Stimulated activated naive CD4-positive, alpha-beta T cell (primary cell): ENCODE measurements around the gene FANCB.

Experiments
- DNase-seq, 6 experiments: peaks; one replicate each; lab custom pipeline; 2025; lab: John Stamatoyannopoulos, UW

FANCB gene

DNA sequence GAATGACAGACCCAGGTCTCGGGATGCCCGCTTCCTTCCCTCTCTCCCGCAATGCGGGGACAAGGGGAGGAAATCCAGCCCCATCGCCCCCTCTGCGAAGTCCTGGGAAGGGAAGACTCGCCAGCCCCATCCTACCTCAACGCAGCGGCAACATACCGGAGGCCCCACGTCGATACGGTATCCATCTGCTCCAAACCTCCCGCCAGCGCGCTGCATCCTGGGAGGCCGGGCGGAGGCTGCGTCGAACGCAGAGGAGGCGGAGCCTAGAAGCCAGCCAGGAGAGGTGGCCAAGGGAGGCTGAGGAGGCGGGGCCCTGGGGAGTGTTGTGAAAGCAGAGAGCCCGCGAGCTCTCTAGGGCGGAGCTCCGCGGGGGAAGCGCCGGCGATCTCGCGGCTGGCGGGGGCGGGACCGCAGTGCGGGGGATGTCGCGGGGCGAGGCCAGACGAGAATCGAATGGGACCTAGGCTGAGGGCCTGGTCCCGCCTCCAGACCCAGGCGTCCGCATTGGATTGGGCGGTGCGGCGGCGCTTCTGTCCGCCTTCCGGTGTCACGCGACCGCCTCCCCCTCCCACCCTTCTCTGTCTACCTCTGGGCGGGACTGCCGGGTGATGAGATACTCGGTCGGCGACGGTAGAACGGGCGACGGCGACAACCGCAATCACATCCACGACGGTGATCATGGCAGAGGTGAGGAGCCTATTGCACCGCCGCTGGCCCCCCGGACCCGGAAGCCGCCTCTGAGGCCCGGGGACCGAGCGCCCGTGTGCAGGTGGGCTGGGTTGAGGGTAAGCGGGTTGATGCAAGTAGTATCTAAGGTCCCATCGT lies at the start of gene FANCB, which contains the start of gene MOSPD2:
TSS of gene FANCB (minus strand) at position 219 of the 825 bp plus-strand sequence. CDS start 7,559 bp downstream, outside the sequence.
TSS of gene MOSPD2 (plus strand) at position 571 of the 825 bp plus-strand sequence. CDS start at position 679, 108 bp downstream.
- peak; percentile 86 to 94 (median 91) for DNase-seq

DNA sequence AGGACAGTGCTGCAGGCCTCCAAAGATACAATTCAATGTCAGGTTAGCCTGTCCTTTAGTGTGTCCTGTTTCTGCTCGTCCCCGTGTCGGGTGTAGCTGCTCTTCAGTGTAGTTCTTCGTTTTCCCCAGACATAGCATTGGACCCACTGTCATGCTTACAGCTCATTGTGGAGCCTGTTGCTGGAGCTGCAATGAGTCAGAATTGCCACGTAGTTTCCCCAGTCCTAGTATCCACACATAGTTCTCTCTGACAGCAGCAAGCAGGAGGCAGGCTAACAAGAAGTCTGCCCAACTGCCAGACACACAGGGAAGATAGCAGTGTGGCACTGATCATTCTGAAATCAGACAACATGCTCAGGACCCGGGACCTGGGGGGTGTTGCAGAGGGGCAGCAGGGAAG lies 49.6 kb upstream of the FANCB start:
- DNase-seq = no peak

- DNase-seq = no peak
These were observed 47.3 kb upstream of the FANCB start for GRCh38 chrX:14920196-14920595.

DNA sequence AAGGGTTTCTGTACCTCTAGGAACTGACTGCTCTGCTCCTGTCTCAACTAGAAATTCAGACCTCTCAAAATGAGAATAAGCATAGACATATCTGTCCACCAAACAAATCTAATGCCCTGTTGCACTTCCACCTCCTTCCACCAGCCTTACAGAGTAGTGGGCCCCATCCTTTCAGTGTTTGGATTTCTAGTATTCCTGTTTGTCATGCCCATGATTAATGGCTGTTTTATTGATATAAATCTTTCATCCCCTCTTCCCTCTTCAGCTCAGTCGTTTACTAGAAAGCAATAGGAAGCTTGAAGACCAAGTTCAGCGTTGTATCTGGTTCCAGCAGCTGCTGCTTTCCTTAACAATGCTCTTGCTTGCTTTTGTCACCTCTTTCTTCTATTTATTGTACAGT lies 46.5 kb upstream of the FANCB start:
- no peak for DNase-seq

DNA sequence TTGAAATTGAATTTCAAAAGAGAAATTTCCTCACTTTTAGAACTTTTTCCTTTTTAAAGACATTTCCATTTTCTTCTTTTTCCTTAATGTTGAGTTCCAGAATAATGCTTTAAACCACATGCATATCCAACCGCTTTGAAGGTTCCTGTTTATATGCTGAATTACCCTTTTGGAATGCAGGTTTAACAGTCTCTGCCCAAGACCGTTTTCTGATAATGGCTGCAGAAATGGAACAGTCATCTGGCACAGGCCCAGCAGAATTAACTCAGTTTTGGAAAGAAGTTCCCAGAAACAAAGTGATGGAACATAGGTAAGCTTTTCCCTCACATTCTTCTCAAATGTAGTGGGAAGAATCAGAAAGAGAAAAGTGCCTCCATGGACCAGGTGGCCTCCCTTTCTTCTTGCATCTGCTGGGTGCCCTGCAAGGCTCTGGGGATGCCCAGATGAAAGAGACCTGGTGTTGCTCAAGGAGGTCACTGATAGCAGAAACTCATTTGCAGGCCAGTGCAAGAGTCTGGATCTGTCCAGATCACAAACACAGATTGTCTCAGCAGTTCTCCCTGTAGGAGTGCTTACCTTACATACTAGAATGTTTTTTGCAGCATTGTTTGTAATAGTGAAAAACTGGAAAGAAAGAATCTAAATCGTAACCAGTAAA lies 43.3 kb upstream of the FANCB start:
- DNase-seq = no peak

DNA sequence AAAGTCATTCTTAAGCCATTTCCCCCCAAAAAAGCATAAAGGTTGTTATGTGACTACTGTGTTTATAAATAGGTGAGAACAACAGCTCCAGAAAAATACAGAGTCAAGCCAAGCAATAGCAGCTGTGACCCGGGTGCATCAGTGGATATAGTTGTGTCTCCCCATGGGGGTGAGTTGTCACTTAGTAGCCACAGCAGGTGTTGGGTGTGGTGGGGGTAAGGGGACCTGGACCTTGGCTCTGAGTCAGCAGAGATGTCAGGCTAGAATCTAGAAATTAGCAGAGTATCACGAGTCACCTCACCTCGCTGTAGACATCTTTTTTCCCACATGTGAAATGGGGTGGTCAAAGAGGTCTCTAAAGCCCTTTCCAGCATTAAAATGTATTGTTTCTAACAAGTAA lies 42.7 kb upstream of the FANCB start:
- no peak for DNase-seq

- no peak for DNase-seq
These were observed 40.4 kb upstream of the FANCB start for GRCh38 chrX:14913241-14913640.

DNA sequence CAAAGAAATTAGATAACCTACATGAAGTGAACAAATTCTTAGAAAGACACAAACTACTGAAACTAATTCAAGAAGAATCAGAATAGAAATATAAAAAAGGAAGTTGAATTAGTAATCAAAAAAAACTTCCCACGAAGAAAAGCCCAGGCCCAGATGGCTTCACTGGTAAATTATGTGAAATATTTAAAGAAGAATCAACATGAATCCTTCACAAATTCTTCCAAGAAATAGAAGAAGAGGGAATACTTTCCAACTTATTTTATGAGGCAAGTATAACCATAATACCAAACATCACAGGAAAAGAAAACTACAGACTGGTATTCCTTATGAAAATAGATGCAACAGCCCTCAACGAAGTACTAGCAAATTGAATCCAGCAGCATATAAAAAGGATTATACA lies 31.0 kb upstream of the FANCB start:
- no peak for DNase-seq

DNA sequence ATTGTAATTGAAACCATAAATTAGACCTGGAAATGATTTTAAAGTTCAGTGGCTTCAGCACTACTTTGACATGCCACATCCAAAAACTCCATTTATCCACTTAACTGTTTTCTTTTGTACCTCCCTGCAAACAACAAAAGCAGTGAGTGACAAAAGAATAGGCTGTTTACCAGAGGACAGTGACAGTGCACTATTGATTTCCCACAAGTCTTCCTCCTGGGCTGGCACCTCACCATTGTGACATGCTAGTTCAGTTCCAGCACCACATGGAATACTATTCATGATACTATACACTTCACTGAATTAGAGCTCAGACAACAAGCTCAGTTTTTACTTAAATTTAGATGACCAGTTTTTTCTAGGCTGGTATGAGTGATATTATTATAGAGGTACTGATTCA lies 29.7 kb upstream of the FANCB start:
- no peak for DNase-seq

DNA sequence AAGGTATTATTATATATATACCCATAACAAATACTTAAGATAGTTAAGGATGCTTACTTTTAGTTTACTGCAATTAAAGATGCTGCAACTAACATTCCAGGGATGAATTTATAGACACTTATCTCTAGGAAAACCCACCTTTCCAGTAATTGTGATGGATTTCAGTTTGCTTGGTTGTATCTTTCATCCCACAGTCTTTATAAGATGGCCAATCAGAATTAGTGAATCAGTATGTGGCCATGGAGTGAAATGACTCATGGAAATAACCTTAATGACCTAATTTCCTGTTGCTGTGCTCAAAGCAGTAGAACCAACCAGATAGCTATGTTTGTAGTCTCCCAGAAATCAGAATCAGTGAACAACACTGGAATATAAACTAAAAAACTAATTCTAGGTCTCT lies 26.7 kb upstream of the FANCB start:
- DNase-seq = no peak

DNA sequence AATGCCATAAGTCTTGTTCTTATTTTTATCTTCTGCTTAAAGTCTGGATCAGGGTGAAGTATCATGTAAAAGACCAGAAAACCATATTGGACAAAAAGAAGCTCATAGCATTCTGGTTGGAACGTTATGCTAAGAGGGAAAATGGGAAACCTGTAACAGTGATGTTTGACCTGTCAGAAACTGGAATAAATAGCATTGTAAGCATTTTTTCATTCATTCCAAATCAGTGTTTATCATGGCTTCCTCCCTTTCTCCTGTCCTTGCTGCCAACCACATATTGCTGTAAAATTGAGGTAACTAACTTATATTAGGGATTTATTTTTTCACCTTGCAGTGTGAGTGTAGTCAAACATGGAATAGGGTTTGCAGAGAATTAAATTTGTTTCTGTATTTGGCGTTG lies 24.2 kb upstream of the FANCB start:
- no peak for DNase-seq

- DNase-seq = no peak
These were observed 23.4 kb upstream of the FANCB start for GRCh38 chrX:14896273-14896672.

DNA sequence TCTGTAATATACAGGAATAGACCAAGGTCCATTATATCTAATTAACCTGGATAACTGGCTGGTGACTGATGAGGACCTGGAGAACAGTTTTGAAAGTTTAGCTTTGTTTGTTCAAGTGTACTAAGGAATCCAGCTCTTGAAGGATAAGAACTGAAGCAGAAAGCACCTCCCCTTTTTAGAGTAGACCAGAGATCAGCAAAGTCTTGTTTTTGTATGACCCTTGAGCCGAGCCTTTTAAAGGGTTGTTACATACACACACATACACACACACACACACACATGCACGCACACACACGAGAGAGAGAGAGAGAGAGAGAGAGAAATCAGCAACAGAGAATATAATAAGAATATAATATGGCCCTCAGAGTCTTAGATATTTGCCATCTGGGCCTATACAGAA lies 13.4 kb upstream of the FANCB start:
- DNase-seq = no peak

- no peak for DNase-seq
These were observed 11.8 kb upstream of the FANCB start for GRCh38 chrX:14884714-14885113.

GRCh38 chrX:14883826-14884225 lies 11.0 kb upstream of the FANCB start:
- DNase-seq = no peak

GRCh38 chrX:14875624-14876023 lies 2.8 kb upstream of the FANCB start:
- DNase-seq = no peak

DNA sequence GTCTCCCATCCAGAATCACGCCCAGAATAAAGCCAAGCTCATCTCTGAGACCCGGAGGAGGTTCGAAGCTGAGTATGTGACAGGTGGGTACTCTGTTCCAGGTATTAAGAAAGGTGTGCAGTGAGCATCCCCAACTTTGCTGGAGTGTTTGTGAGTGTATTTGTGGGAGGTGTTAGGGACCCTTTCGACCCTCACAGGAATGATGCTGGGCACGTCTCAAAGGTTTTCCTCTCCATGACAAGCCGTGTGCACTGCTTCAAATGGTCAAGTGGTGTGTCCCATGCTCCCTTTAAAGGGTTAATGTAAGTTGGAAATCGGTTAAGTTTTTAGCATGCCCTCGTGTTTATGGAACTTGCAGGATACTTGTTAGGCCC lies 794 bp upstream of the FANCB start:
- no peak for DNase-seq

GRCh38 chrX:14872355-14872754 lies 514 bp downstream of the FANCB start:
- DNase-seq = peak in 1 of 6 experiments; percentile 0

DNA sequence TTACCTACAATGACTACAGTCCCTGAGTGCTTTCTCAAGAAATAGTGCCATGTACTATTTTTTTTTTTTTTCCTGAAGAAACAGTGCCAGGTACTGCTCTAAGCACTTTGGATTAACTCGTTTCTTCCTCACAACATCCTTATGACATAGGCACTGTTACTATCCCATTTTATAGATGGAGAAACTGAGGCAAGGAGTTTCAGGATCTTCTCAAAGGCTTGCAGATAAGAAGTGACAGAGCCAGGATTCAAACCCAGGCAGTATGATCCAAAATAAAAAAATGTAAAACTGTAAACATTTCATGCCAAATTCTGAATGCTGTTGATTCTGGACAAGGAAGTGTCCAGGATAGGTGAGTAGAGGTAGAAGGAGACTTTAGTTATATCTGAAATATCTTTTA lies 1.1 kb downstream of the FANCB start:
- no peak for DNase-seq

- DNase-seq = no peak
These were observed 7.7 kb downstream of the FANCB start for GRCh38 chrX:14865201-14865600.

GRCh38 chrX:14864631-14865030 lies 8.2 kb downstream of the FANCB start:
- DNase-seq = no peak

DNA sequence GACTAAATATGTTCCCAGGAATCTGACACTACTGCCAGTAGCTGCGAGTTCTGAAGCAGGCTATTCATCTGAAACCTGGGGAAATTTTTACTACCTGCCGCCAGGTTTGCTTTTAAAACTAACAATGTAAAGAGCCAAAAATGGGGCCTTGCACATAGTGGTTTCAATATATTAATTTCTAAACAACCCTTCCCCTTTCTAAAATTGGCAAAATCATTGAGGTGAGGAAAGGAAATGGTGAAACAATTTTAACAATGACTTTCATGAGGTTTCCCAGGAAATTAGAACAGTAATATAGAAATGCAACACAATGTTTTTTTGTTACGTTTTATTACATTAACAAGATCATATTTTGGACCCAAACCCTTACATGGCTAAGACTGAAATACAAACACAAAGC lies 21.3 kb downstream of the FANCB start:
- no peak for DNase-seq

- DNase-seq = no peak
These were observed 29.2 kb downstream of the FANCB start for GRCh38 chrX:14843666-14844065.

DNA sequence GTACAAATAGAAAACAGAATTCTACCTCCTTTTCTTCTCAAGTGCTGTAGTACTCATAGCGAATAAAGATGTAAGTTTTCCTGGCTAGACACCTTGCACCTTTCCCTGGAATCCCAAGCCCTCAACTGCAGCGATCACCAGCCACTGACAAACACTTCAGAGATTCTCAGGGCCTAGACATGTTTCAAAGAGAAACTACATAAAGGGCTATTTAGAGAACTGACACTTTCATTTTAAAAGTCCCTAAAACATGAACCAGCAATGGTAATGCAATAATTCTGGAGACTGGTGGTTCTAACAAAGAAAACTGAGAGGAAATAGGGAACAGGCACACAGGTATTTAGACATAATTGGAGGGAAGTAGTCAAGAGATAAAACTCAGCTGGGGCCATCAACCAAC lies 35.7 kb downstream of the FANCB start:
- no peak for DNase-seq
